Stimulated activated naive CD8-positive, alpha-beta T cell treated with anti-CD3 and anti-CD28 coated beads, Interleukin-15, Interleukin-2, amounts not matched to agents 100 U/mL and 50 U/mL, for 24 hours (primary cell): ENCODE data around the gene AFG3L2.
A peak's percentile ranks its signal among the peaks of the same experiment; 100 is the strongest.
"Not testable (repeated sequence)": the region's sequence is repeated elsewhere in the genome, so short reads cannot be mapped to it uniquely, and the experiment has no call there.

Source experiments
- ATAC-seq: fragments of 150-1000 bp; cut with Tn5 transposase; one replicate; pipeline ENCODE4 v1.10.0; 2021
- DNase-seq: peaks from one replicate; pipeline ENCODE4 v3.0.0; 2021

The AFG3L2 gene

GRCh38 chr18:12376754-12377555 is at the start of gene AFG3L2:
AFG3L2 (minus strand) TSS chr18:12377227; CDS start chr18:12377082, 145 bp downstream.
- ATAC-seq (peak; percentile 95), DNase-seq (peak; percentile 100)

- ATAC-seq (no peak), DNase-seq (no peak)
Measured at GRCh38 chr18:12424252-12424651, 47.2 kb upstream of the AFG3L2 start.

GRCh38 chr18:12423820-12424219 is 46.8 kb upstream of the AFG3L2 start:
- ATAC-seq: no peak
- DNase-seq: no peak

- no peak for ATAC-seq
Measured at GRCh38 chr18:12423393-12423792, 46.4 kb upstream of the AFG3L2 start.

GRCh38 chr18:12422936-12423335 is 45.9 kb upstream of the AFG3L2 start:
- ATAC-seq (no peak), DNase-seq (no peak)

More at GRCh38 chr18:12423393-12423792, 46.4 kb upstream of the AFG3L2 start:
- DNase-seq: no peak

- no peak for ATAC-seq
- no peak for DNase-seq
Measured at GRCh38 chr18:12421732-12422131, 44.7 kb upstream of the AFG3L2 start.

- DNase-seq (no peak), ATAC-seq (no peak)
Measured at GRCh38 chr18:12420821-12421421, 43.9 kb upstream of the AFG3L2 start.

- DNase-seq: no peak
- no peak for ATAC-seq
Measured at GRCh38 chr18:12417687-12418086, 40.7 kb upstream of the AFG3L2 start.

GRCh38 chr18:12416098-12416729 is 39.2 kb upstream of the AFG3L2 start:
- ATAC-seq (no peak), DNase-seq (no peak)

GRCh38 chr18:12411456-12411855 is 34.4 kb upstream of the AFG3L2 start:
- DNase-seq: no peak
- no peak for ATAC-seq

GRCh38 chr18:12410747-12411146 is 33.7 kb upstream of the AFG3L2 start:
- DNase-seq: not testable (repeated sequence)

GRCh38 chr18:12410081-12410481 is 33.1 kb upstream of the AFG3L2 start:
- ATAC-seq (no peak), DNase-seq (no peak)

More at GRCh38 chr18:12410747-12411146, 33.7 kb upstream of the AFG3L2 start:
- not testable (repeated sequence) for ATAC-seq

- DNase-seq (no peak), ATAC-seq (no peak)
Measured at GRCh38 chr18:12409469-12409868, 32.4 kb upstream of the AFG3L2 start.

- ATAC-seq: peak; percentile 6
- DNase-seq: peak; percentile 27
Measured at GRCh38 chr18:12408247-12408869, 31.3 kb upstream of the AFG3L2 start.

- ATAC-seq (no peak), DNase-seq (no peak)
Measured at GRCh38 chr18:12406371-12407111, 29.5 kb upstream of the AFG3L2 start.

- ATAC-seq (no peak), DNase-seq (no peak)
Measured at GRCh38 chr18:12405066-12405465, 28.0 kb upstream of the AFG3L2 start.

GRCh38 chr18:12403601-12404506 is 26.8 kb upstream of the AFG3L2 start:
- DNase-seq (no peak), ATAC-seq (no peak)

- no peak for DNase-seq
- no peak for ATAC-seq
Measured at GRCh38 chr18:12401881-12402280, 24.9 kb upstream of the AFG3L2 start.

GRCh38 chr18:12399231-12399630 is 22.2 kb upstream of the AFG3L2 start:
- DNase-seq (no peak), ATAC-seq (no peak)

GRCh38 chr18:12398625-12399024 is 21.6 kb upstream of the AFG3L2 start:
- no peak for ATAC-seq
- no peak for DNase-seq

- ATAC-seq: no peak
- no peak for DNase-seq
Measured at GRCh38 chr18:12397793-12398192, 20.8 kb upstream of the AFG3L2 start.
